DMS153 (cell line): ENCODE data around the gene XRCC5.
"Not testable (repeated sequence)": the region's sequence is repeated elsewhere in the genome, so short reads cannot be mapped to it uniquely, and the experiment has no call there.

Experiments
- DNase-seq: peaks from one replicate; lab custom pipeline; 2025; lab: John Stamatoyannopoulos, UW

The XRCC5 gene

DNA sequence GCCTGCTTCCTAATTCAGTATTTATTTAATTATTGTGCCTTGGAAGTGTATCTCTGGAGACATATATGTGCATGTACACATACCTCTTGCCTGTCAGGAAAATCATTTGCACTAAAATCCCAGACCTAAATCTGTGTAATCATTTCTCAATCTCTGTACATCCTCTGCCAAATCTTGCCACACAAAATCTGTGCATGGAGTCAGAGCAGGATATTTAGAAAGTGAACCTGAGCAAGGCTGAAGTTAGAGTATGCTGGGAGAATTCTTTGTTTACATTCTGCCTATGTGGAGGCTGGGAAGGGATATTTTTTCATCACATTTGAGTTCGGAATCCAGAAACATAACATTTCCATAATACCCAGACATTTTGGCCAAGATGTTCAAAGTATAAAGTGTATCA, 9.3 kb downstream of the XRCC5 start:
- DNase-seq = no peak

DNA sequence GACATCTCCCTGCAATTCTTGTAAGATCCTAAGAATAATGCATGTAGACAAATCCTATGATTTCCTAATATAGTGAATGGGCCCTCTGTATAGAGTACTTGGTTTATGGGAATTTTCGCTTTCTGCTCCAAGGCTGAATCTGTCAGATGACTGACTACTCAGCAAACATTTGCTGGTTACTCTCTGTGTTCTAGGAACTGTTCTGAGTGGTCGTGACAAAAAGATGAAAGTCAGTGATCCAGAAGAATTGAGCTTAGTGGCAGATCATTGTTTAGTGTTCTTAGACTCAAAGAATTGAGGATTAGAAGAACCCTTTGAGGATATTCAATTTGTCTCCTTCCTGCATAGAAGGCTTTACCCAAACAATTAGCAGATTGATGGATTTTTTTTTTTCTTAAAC, 10.0 kb downstream of the XRCC5 start:
- DNase-seq = no peak

DNA sequence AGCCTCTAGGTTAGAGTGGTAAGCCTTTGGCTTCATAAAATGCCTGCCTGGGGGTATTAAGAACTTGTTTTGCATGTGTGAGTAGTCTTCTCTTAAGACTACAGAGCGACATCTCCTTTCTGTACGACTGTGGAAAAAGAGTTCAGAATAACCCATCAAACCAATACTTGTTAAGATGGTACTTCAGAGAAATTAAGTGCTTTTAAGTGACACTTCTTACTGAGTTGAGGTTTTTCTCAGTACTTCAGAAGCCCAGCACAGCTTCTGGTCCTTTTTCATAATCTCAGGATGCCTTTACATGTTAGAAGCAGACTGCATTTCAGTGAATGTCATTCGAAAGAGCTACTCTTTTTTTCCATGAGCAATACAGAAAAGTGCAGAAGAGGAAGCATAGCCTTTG, 10.8 kb downstream of the XRCC5 start:
- no peak for DNase-seq

DNA sequence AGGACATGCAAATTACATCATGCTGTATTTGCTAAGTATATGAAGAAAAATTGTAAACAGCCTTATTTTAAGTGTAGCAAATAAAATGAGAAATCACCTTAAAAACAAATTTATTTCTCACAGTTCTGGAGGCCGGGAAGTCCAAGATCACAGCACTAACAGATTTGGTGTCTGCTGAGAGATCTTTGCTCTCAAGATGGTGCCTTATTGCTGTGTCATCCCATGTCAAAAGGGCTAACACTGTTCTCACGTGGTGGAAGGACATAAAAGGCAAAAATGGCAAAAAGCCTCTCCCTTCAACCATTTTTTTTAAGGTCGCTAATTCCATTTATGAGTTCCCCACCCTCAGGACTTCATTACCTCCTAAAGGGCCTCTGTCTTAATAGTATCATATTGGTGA, 12.1 kb downstream of the XRCC5 start:
- no peak for DNase-seq

DNA sequence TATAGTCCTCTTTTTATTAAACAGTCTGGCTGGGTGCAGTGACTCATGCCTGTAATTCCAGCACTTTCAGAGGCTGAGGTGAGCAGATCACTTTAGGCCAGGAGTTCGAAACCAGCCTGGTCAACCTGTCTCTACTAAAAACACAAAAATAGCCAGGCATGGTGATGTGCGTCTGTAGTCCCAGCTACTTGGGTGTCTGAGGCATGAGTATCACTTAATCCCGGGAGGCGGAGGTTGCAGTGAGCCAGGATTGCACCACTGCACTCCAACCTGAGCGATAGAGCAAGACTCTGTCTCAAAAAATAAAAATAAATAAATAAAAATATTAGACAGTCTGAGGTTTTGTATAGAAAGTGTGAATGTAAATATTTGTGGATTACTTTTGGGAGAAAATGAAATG, 17.8 kb downstream of the XRCC5 start:
- DNase-seq = no peak

DNA sequence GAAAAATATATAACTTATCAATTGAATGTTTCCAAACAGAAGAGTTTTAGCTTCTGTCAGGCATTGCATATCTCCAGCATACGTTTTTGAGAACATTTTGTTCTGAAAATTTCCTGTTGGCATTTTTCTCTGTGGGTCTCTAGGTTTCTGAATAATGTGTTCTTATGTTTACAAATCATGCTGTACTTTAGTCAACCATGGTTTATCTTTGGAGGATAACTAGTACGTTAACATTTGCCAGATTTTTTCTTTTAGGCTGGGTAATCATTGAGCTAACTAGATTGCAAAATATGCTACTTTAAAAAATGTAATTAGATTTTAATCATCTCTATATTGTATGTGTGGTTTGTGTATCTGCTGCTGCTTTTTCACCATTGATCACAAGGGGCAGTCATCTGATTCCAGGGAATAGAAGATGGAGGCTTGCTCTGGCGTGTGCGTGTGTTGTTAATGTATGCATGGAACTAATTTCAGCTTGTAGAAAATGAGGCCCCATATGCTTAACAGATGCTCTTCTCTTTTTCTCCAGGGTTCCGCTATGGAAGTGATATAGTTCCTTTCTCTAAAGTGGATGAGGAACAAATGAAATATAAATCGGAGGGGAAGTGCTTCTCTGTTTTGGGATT, 21.3 kb downstream of the XRCC5 start:
- DNase-seq = no peak

DNA sequence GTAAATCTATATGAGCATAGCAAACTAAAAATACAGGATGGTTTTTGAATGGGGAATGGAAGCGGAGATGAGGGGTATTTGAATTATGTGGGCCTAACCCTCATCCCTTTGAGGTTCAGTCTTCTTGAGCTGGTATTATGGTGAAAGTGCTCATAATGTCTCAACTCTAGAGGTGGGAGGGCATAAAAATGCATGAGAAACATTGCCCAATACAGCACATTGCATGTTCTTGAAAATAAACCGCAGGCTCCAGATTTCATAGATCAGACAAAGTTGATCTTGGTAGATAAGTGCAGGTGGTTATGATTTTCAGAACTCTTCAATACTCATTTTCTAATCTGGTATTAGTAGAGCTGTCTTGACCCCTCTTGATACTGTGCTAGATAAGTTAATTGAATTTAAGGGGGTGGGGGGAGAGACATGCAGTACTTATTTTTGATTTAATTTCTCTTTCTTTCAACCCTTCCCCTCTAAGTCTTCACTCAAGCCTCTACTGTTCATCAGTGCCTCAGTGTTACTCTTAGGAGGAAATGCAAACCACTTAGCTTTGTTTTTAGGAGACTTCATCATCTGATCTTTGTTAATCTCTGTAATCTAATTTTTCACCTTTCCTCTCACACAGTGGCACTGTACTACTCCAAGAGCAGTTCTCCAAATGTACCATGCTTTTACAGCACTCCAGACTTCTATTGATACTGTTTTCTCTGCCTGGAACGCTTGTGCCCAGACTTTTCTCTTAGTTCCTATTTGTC, 22.2 kb downstream of the XRCC5 start:
- no peak for DNase-seq

DNA sequence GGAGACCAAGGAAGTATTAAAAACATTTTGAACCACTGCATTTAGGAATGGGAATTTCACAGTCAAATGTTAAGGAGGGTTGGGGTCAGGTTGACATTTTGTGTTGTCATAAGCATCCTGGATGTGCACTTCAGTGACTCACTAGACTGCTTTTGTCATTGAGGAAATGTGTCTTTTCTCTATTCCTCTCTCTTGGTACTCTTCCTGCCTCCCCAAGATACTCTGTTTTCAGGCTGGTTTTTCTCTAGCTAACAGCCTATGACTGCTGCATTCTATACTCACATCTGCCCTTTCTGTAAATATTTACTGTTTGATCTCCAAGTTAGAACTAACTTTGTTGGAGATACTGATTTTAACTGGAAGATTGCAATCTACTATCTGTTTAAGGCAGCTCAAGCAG, 23.4 kb downstream of the XRCC5 start:
- no peak for DNase-seq

DNA sequence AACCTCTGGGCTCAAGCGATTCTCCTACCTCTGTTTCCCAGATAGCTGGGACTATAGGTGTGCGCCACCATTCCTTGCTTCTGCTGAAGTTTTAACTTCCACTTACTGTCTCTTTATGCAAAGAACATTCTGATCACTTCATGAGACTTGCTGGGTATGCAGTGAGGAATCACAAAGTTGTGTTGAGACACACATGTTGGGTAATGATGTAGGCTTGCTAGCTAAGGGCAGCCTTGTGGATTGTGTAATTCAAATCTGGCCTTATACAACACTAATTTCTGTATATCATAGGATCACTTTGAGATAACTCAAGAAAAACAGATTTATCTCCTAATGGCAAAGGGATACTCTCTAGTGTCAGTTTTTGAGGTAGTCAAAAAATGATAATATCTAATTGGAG, 24.2 kb downstream of the XRCC5 start:
- DNase-seq = no peak

DNA sequence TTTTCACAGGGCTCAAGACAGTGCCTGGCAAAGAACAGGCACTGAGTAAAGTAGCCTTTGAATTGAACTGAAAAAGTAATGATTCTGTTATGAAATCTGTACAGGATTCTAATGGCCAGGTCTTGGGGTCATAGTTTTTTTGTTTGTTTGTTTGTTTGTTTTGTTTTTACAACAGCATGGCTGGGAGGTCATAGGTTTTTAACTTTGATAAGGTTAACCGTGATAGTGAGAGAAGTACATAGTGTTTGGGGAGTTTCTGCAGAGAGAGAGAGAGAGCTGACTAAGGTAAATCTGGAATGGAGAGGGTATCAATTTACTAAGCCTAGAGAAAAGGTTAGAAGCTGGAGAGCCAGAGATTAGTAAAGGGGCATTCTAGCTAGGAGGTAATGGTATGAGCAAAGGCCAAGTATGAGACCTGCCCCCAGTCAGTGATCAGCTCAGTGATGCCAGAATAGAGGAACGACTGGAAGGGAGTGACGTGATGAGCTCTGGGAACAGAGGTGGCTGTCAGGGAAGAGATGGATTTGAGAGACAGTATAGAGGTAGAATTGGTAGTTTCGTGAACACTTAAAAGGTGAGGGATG, 25.9 kb downstream of the XRCC5 start:
- DNase-seq = no peak

DNA sequence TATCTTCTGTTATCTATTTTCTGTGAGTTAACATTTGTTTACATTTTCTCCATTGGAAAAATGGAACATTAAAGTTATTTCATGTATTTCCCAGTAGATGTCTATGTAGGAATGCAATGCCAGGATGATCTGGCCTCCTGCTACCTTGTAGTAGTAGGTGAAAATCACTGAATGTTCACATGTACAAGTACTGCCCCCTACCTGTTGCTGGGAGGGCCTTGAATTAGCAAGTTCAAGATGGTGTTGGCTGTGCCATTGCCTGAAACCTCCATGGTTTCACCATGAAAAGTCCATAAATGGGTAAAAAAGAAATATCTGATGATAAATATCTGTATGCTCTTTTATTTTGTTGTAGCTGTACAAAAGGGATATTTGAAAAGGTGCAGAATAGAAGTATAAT, 30.7 kb downstream of the XRCC5 start:
- DNase-seq = no peak

DNA sequence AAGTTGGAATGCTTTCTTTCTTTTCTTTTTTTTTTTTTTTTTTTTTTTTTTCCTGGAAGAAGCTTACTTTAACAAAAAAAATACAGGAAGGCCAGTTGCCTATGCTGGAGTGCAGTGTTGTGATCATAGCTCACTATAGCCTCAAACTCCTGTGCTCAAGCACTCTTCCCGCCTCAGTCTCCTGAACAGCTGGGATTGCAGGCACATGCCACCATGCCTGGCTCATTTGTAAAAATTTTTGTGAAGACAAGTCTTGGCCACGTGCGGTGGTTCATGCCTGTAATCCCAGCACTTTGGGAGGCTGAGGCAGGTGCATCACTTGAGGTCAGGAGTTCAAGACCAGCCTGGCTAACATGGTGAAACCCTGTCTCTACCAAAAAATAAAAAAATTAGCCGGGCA, 32.4 kb downstream of the XRCC5 start:
- DNase-seq = not testable (repeated sequence)

DNA sequence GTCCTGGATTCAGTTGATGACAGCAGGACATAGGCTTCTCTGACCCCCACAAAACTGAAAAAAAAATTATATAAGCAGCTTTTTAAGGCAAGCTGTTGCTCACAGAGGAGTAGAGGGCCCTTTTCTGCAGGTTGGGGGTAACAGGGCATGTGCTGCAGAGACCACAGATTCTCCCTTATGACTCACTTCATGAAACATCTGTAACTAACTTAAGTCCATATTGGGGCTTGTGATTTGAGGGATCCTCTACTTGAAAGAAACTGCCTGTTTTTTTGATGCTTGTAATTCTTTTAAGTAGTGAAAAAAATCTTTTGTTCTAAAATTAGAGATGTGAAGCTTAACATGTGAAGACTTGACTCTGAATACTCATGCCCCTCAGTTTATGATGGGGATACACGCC, 33.4 kb downstream of the XRCC5 start:
- no peak for DNase-seq

DNA sequence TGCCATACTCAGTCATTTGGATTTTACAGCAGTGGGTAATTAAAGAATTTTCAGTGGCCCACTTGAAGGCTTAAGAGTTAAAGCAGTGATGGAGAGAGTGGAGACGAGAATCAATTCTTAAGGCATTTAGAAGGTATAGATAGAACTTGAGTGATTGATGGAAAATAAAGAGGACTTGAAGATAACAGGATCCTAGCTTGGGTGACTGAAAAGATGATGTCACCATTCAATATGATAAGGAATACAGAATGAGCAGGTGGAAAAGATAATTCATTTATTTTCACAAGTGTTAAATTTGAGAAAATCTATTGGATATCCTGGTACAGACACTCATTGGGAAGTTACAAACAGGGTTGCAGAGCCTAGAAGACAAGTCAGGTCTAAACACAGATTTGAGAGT, 35.2 kb downstream of the XRCC5 start:
- no peak for DNase-seq

DNA sequence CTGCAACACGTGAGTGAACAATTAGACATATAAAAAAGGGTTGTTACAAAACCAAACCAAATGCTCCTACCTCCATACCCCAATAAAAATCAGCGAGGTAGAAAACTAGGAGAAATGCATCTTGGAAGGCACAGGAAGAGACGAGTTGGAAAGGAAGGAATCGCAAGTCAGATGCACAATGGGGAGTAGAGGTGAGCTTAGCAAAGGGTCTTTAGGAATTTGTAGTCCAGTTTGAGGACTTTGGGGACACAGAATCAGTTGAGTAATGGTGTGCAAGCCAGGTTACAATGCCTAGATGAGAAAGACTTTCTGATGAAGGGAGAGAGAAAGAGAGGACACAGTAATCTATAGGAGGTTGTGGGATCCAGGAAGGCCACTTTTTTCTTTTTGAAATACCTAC, 35.7 kb downstream of the XRCC5 start:
- DNase-seq = no peak

DNA sequence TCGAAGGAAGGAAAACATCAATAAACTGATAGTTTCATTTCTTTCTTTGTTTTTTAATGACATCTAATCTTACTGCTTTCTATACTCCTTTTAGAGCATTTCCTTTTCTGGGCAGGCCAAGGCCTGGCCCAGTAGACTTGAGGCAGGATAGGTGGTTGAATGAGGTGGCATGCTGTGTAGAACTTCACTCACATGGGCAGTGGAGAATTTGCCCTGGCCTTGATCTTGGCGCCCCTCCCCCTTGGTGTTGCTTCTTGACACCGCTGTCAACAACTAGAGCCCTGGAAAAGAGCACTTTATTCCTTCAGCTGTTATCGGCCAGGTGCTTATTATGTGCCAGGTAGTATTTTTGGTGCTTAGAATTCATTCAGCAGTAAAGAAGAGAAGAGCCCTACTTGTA, 37.4 kb downstream of the XRCC5 start:
- DNase-seq = no peak

DNA sequence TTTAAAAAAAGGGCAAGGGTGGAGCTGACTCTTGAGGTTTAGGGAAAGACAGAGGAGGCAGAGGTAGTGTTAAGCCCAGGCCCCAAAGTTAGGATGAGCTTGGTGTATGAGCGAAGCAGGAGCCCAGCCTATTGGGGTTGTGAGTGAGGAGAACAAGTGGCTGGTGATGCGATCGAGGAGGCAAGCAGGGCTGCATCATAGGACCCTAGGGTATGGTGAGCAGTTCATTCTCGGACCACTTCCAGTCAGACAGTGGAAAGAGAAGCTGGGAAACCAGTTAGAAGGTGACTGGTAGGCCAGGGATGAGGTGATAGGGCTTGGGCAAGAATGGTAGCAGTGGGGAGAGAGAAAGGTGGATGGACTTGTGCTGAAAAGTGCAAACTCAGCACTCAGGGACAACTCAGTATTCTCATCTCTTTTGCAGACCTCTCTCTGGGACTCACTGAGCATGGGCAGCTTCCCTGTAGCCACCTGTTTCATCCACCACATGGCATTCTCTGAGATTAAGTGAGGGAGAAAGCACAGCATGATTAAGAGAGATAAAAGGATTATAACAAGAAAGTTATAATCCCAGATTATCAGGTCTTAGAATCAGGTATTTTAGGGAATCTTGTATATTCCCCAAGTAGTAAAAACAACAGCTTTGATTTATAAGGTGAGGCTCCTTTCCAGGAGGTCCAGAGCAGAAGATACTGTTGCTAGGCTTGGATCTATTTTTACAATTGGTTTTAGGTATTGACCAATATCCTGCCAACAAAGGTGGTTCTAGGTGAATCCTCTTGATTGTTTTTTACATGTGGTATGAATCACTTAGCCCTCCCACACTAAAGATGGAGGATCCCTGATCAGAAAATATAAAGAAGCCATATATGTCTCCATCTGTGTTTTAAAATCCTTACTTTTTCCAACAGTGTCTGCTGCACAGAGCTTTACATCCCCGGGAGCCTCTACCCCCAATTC, 38.3 kb downstream of the XRCC5 start:
- no peak for DNase-seq

DNA sequence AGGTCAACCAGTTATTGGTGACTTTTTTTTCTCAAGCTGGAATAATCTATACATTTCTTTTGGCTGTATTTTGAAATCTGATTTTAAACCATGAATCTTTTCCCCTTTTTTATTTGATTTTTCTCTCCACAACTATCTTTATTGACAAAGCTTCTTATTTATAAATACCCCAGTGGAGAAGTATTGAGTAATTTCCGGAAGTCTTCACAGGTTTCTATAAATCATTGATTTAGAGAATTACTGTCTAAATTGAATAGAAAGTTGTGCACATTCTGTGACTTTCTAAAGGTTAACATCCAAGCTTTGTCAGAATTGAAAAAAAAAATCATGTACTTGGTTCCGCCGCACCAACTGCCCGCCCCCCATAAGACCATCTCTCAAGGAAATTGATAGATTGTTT, 39.8 kb downstream of the XRCC5 start:
- no peak for DNase-seq

DNA sequence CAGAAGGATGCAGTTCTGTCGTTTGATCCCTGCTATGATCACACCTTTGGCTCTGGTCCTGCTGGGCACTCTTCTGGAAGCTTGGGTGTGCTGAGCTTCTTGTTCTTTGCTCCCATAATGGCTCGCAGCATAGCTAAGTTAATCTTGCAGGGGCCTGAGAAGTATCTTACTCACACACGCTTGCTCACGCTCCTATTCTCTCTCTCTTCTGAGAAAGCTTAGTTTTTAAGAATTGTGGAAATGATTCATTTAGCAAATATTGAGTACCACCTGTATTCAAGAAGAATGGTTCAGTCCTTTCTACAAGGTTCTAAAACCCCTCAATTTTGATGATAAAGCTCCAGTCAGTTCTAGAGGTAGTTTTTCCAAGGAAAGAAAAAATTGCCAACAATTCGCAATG, 40.6 kb downstream of the XRCC5 start:
- DNase-seq = no peak

DNA sequence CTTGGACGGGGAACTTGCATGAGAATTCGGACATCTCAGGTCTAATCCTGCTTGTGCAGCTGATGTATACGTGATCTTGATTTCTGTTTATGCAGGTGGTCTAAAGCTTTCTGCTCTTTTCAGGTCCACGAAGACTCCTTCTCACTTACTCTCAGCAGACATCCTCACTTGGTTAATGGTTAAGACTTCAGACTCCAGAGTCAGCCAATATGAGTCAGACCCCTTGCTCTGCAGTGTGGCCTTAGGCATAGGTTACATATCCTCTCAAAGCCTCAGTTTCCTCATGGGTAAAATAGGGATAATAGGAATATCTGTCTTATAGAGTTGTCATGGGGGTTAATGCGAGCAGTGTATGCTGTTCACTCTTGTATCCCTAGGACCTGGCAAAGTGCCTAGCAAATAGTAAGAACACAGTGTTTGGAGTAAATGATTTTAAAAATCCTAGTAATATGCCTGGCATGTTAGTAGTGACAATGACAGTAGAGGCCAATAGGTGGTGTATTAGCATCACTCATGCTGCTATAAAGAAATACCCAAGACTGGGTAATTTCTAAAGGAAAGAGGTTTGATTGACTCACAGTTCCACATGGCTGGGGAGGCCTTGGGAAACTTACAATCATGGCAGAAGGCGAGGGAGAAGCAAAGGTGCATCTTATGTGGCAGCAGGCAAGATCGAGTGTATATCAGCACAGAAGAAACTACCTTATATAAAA, 42.3 kb downstream of the XRCC5 start:
- DNase-seq = no peak

DNA sequence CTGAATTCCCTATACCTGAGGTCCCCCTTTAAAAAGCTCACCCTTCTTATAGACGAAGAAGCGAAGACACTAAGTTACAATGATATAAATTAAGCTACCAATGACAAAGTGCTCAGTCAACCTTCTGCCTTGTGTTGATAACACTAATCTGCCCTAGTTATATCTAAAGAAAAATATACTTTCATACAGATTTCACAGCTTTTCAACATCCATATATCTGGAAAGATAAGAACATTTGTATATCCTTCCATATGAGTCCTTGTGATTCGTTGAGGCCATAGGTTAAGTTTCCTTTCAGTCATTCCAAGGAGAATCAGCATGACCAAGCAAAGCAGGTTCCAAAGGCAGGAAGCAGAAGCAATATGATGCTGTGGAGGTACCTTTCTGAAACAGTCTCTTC, 46.8 kb downstream of the XRCC5 start:
- no peak for DNase-seq

DNA sequence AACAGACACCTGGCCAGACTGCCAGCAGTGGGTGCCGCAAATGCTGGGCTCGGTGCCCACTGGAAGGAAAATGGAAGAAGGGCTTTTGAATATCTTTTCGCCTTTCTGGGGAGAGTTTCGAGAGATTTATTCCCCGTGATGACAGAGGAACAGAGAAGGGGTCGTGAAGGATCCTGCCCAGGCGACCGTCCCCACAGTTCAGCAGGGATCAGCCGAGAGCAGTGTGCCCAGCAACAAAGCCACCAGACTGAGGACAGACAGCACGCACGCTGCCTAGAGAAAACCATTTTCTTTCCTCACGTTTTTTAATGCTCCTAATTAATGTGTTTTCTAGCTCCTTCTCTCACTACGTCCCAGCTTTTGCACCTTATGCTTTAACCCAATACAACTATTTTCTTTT, 47.7 kb downstream of the XRCC5 start:
- DNase-seq = no peak
